A673 (cell line): ENCODE measurements around the gene RNASE7.

Experiments used
- CTCF ChIP-seq: fragments of 300-800, 200-600 bp; sonication (generic); conservative IDR thresholded peaks from 2 replicates; pipeline ENCODE4 v1.5.1; 2017; ENCODE audit warnings: low read depth, mild to moderate bottlenecking, antibody characterized with exemption, low read length, moderate library complexity, mixed read lengths
- EZH2 ChIP-seq: fragments of 200-600 bp; sonication (generic); IDR thresholded peaks from 2 replicates; pipeline ENCODE4 v1.6.1; 2017; ENCODE audit warnings: borderline replicate concordance, low read depth, mild to moderate bottlenecking, mixed read lengths, antibody characterized with exemption, low read length; ENCODE audit not compliant: poor library complexity, severe bottlenecking

GRCh38 chr14:21057803-21058675 is 15.9 kb downstream of the RNASE7 start, which contains the start of gene RNASE8:
- TF ChIP-seq CTCF, result no peak
- TF ChIP-seq EZH2, result no peak
